ENCODE data around the gene NOL8. TPM values are rescaled to one million over a fixed set of nuclear protein-coding genes. Genes with fewer than 3 reads are reported as not detected.
A peak's percentile ranks its signal among the peaks of the same experiment; 100 is the strongest.

The NOL8 gene
- total RNA-seq (2014; rRNA removed; shearing (Covaris generic)) = 18.5 and 26.1 TPM in 2 replicates

GRCh38 chr9:92325269-92325990 lies at the start of gene NOL8, which contains the start of gene CENPP:
TSS of gene NOL8 (minus strand) at chr9:92325350. CDS start at chr9:92324161, 1,189 bp downstream.
TSS of gene CENPP (plus strand) at chr9:92325953.
- peak; percentile 91 for DNase-seq (ENCODE audit: low read depth)

- no peak for DNase-seq (ENCODE audit: low read depth)
Measured at GRCh38 chr9:92373167-92373566, 48.0 kb upstream of the NOL8 start.

GRCh38 chr9:92369075-92369474 lies 43.9 kb upstream of the NOL8 start:
- DNase-seq (ENCODE audit: low read depth) = no peak

GRCh38 chr9:92360083-92360482 lies 34.9 kb upstream of the NOL8 start:
- DNase-seq (ENCODE audit: low read depth) = no peak

- DNase-seq (ENCODE audit: low read depth) = no peak
Measured at GRCh38 chr9:92359394-92359995, 34.3 kb upstream of the NOL8 start.

GRCh38 chr9:92353051-92353450 lies 27.9 kb upstream of the NOL8 start:
- DNase-seq (ENCODE audit: low read depth) = no peak

- DNase-seq (ENCODE audit: low read depth) = no peak
Measured at GRCh38 chr9:92350740-92351133, 25.6 kb upstream of the NOL8 start.

- no peak for DNase-seq (ENCODE audit: low read depth)
Measured at GRCh38 chr9:92349771-92350739, 24.9 kb upstream of the NOL8 start.

- DNase-seq (ENCODE audit: low read depth) = no peak
Measured at GRCh38 chr9:92345582-92345981, 20.4 kb upstream of the NOL8 start.

- no peak for DNase-seq (ENCODE audit: low read depth)
Measured at GRCh38 chr9:92342825-92343488, 17.8 kb upstream of the NOL8 start.

GRCh38 chr9:92341578-92341977 lies 16.4 kb upstream of the NOL8 start:
- no peak for DNase-seq (ENCODE audit: low read depth)

- no peak for DNase-seq (ENCODE audit: low read depth)
Measured at GRCh38 chr9:92333282-92333634, 8.1 kb upstream of the NOL8 start.

- no peak for DNase-seq (ENCODE audit: low read depth)
Measured at GRCh38 chr9:92332577-92333281, 7.6 kb upstream of the NOL8 start.

- DNase-seq (ENCODE audit: low read depth) = peak; percentile 56
Measured at GRCh38 chr9:92328225-92328624, 3.1 kb upstream of the NOL8 start.

- DNase-seq (ENCODE audit: low read depth) = no peak
Measured at GRCh38 chr9:92327283-92327850, 2.2 kb upstream of the NOL8 start.

GRCh38 chr9:92325991-92326500 lies 896 bp upstream of the NOL8 start:
- DNase-seq (ENCODE audit: low read depth) = no peak

GRCh38 chr9:92324889-92325268 lies 271 bp downstream of the NOL8 start:
- no peak for DNase-seq (ENCODE audit: low read depth)

GRCh38 chr9:92324431-92324830 lies 719 bp downstream of the NOL8 start:
- no peak for DNase-seq (ENCODE audit: low read depth)

- DNase-seq (ENCODE audit: low read depth) = no peak
Measured at GRCh38 chr9:92315456-92315855, 9.7 kb downstream of the NOL8 start.

GRCh38 chr9:92313624-92314012 lies 11.5 kb downstream of the NOL8 start:
- no peak for DNase-seq (ENCODE audit: low read depth)

Measured in M059J (cell line).